Measurements from ENCODE around the gene GPR153.

DNA sequence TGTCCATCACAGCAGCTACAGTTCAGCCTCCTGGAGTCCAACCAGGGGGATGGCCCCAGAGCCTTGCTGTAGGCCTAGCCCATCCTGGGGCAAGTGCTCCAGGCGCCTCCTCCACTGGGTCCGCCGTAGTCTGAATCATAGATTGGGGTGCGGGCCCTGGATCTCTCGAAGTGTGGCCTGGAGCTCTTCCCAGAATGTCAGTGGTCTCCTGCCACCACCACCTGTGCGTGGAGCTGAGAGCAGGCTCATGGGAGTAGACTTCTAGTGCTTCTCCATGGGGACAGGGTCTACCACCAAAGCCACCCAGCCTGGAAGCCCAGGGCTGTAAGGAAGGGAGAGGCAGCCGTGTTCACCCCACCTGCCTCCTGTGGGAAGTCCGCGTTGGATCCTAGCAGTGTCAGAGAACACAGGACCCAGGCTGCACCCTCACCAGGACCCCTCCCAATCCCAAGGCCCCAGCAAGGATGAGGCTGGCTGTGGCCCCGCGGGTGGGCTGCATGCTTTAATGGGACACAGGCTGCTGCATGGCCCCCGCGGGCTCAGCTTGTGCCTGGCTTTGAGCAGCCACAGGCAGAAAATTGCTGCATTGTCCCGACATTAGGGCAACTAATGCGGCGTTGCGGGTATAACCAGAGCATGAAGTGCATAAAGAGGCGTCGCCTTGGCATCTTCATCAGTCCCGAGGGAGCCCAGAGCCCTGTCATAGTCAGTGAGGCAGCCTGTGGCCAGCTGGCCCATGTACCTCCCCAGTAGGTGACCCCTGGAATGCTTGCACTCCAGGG, 17.7 kb downstream of the GPR153 start:
- TF ChIP-seq CTCF (IDR thresholded peaks at IDR 0.05; ENCODE audit: low read depth, low read length, missing input control), result no peak
- TF ChIP-seq GABPA (IDR thresholded peaks at IDR 0.05 in 1 of 2, conservative IDR thresholded peaks at IDR 0.05 in 1 of 2), result no peak
- no peak for TF ChIP-seq HNF4G (IDR thresholded peaks at IDR 0.05)
- TF ChIP-seq TAF1 (conservative IDR thresholded peaks at IDR 0.05), result no peak
- TF ChIP-seq ATF3 (IDR thresholded peaks at IDR 0.05), result no peak
- no peak for TF ChIP-seq RAD21 (IDR thresholded peaks at IDR 0.05)
- TF ChIP-seq, protein P1, sequence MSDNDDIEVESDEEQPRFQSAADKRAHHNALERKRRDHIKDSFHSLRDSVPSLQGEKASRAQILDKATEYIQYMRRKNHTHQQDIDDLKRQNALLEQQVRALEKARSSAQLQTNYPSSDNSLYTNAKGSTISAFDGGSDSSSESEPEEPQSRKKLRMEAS (IDR thresholded peaks at IDR 0.05), result no peak
- no peak for TF ChIP-seq FOXA1 (IDR thresholded peaks at IDR 0.05)
- no peak for TF ChIP-seq YY1 (IDR thresholded peaks at IDR 0.05)
- TF ChIP-seq FOXA2 (IDR thresholded peaks at IDR 0.05), result no peak
- TF ChIP-seq, protein P2, sequence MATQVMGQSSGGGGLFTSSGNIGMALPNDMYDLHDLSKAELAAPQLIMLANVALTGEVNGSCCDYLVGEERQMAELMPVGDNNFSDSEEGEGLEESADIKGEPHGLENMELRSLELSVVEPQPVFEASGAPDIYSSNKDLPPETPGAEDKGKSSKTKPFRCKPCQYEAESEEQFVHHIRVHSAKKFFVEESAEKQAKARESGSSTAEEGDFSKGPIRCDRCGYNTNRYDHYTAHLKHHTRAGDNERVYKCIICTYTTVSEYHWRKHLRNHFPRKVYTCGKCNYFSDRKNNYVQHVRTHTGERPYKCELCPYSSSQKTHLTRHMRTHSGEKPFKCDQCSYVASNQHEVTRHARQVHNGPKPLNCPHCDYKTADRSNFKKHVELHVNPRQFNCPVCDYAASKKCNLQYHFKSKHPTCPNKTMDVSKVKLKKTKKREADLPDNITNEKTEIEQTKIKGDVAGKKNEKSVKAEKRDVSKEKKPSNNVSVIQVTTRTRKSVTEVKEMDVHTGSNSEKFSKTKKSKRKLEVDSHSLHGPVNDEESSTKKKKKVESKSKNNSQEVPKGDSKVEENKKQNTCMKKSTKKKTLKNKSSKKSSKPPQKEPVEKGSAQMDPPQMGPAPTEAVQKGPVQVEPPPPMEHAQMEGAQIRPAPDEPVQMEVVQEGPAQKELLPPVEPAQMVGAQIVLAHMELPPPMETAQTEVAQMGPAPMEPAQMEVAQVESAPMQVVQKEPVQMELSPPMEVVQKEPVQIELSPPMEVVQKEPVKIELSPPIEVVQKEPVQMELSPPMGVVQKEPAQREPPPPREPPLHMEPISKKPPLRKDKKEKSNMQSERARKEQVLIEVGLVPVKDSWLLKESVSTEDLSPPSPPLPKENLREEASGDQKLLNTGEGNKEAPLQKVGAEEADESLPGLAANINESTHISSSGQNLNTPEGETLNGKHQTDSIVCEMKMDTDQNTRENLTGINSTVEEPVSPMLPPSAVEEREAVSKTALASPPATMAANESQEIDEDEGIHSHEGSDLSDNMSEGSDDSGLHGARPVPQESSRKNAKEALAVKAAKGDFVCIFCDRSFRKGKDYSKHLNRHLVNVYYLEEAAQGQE (IDR thresholded peaks at IDR 0.05), result no peak

All from liver (tissue), 3 donors.